ENCODE measurements around the gene CTBP1. TPM values are rescaled to one million over a fixed set of nuclear protein-coding genes. Genes with fewer than 3 reads are reported as not detected.

The CTBP1 gene
- total and polyA plus RNA-seq, 9 of the 15 experiments (the other 6 are each of a cell fraction or from before 2014, with no cell fraction given), result 14.5 to 162 (median 68.2) TPM

- TF ChIP-seq HMGXB4 (CRISPR knock-in tag; IDR thresholded peaks at IDR 0.05), result peak; percentile 15; the same call in 1 of the 2 replicates
- 0 out of 2 replicates have a peak, but pooled peaks have one; percentile 35 for TF ChIP-seq CREB1 (IDR thresholded peaks at IDR 0.05)
- no peak for TF ChIP-seq CREB1 (CRISPR knock-in tag; IDR thresholded peaks at IDR 0.05)
- TF ChIP-seq E2F3 (CRISPR knock-in tag; IDR thresholded peaks at IDR 0.05), result peak; percentile 74
- TF ChIP-seq SMARCA5 (IDR thresholded peaks at IDR 0.05), result no peak
- TF ChIP-seq CXXC5 (CRISPR knock-in tag; IDR thresholded peaks at IDR 0.05), result peak; percentile 91
- no peak for TF ChIP-seq SETDB1 (IDR thresholded peaks at IDR 0.05; ENCODE audit: low read length)
- no peak for TF ChIP-seq HEY1 (CRISPR knock-in tag; IDR thresholded peaks at IDR 0.05; ENCODE audit: borderline replicate concordance)
- 0 out of 2 replicates have a peak, but pooled peaks have one; percentile 30 for TF ChIP-seq DMBX1 (CRISPR knock-in tag; IDR thresholded peaks at IDR 0.05; ENCODE audit: borderline replicate concordance)
- peak; percentile 40; the same call in 1 of the 2 replicates for TF ChIP-seq MTA3 (IDR thresholded peaks at IDR 0.05; ENCODE audit: borderline replicate concordance)
- no peak for TF ChIP-seq KAT2B (IDR thresholded peaks at IDR 0.05; ENCODE audit: low read depth, low read length)
- no peak for TF ChIP-seq RUNX1 (IDR thresholded peaks at IDR 0.05; ENCODE audit: low read depth)
- TF ChIP-seq ZNF449 (CRISPR knock-in tag; IDR thresholded peaks at IDR 0.05), result no peak
- TF ChIP-seq, protein P1, sequence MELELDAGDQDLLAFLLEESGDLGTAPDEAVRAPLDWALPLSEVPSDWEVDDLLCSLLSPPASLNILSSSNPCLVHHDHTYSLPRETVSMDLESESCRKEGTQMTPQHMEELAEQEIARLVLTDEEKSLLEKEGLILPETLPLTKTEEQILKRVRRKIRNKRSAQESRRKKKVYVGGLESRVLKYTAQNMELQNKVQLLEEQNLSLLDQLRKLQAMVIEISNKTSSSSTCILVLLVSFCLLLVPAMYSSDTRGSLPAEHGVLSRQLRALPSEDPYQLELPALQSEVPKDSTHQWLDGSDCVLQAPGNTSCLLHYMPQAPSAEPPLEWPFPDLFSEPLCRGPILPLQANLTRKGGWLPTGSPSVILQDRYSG (tag; conservative IDR thresholded peaks at IDR 0.05; ENCODE audit: low read depth), result no peak
- TF ChIP-seq ZNF274 (IDR thresholded peaks at IDR 0.05; ENCODE audit: borderline replicate concordance, low read depth, low read length), result no peak
- no peak for TF ChIP-seq HDGF (IDR thresholded peaks at IDR 0.05)
- TF ChIP-seq ZBTB7A (IDR thresholded peaks at IDR 0.05; ENCODE audit: borderline replicate concordance, control insufficient read depth, low read depth, low read length), result peak; percentile 51; the same call in 1 of the 2 replicates
- TF ChIP-seq THAP12 (CRISPR knock-in tag; IDR thresholded peaks at IDR 0.05), result peak; percentile 45
Observed at GRCh38 chr4:1249148-1249730, 309 bp upstream of the CTBP1 start (continued).

Data from K562 (cell line).